ENCODE results near the gene CNTRL. TPM values are rescaled to one million over a fixed set of nuclear protein-coding genes. Genes with fewer than 3 reads are reported as not detected.

The CNTRL gene
- polyA plus RNA-seq, 1 of the 3 experiments (the other 2 are of a cell fraction), result 3.6 TPM

- 78% methylated on average over 6 of the region's 6 CpGs for WGBS (ENCODE audit: low lambda C conversion rate)
Measured at GRCh38 chr9:121050128-121050988, 24.4 kb upstream of the CNTRL start, which contains the start of gene C5. Gene C5, minus strand, starts transcription at chr9:121050275. Its CDS starts 29 bp downstream, at chr9:121050246.

More at GRCh38 chr9:121050128-121050988, 24.4 kb upstream of the CNTRL start, which contains the start of gene C5:
- no peak within 1 kb of the TSS for H3K4me2 ChIP-seq
- H3K4me3 ChIP-seq (ENCODE audit: low read depth in 2 of 2, low read length in 1 of 2), result no peak within 1 kb of the TSS
- POLR2A ChIA-PET, result interaction anchor here (0.7 kb wide), 1 partner anchor 22 kb away, joined by 4 read pairs; no protein-coding TSS in a partner anchor
- H3K9me3 ChIP-seq, result no peaks in the 10 kb centered on the region
- H3K9me2 ChIP-seq, result no peaks in the 10 kb centered on the region
- H2AFZ ChIP-seq (ENCODE audit: low read depth), result 0 out of 2 replicates have a peak within 1 kb of the TSS, but pooled peaks have one; percentile 5
- DNase-seq, result no peak
- no peak within 1 kb of the TSS; a peak in 1 of 4 replicates for H3K27ac ChIP-seq (ENCODE audit: low read depth in 2 of 2, low read length in 1 of 2)
- no peaks in the 10 kb centered on the region for H3F3A ChIP-seq (replicated peaks; ENCODE audit: insufficient read depth)
- H3K4me1 ChIP-seq (ENCODE audit: control insufficient read depth in 1 of 2, insufficient read depth in 2 of 2, low read depth in 1 of 2, low read length in 1 of 2), result peaks cover 5 to 6% of the 10 kb centered on the region in 2 experiments; a peak in 3 of 4 replicates
- H3K27me3 ChIP-seq (ENCODE audit: insufficient read depth), result no peaks in the 10 kb centered on the region
- H3K79me2 ChIP-seq (ENCODE audit: insufficient read depth), result no peaks in the 10 kb centered on the region
- no peaks in the 10 kb centered on the region for H4K20me1 ChIP-seq (ENCODE audit: insufficient read depth)
- CTCF ChIA-PET, result interaction anchor here (1.0 to 3.7 kb wide), 3 partner anchors 10 to 18 kb away, joined by 3 to 20 read pairs (median 4); no protein-coding TSS in a partner anchor
- no peak for TF ChIP-seq PBX3 (IDR thresholded peaks at IDR 0.05)
- no peak for TF ChIP-seq GATA2 (CRISPR knock-in tag; IDR thresholded peaks at IDR 0.05)
- TF ChIP-seq YY1 (IDR thresholded peaks at IDR 0.05; ENCODE audit: low read depth), result no peak
- TF ChIP-seq EZH2phosphoT487 (IDR thresholded peaks at IDR 0.05; ENCODE audit: borderline replicate concordance, low read depth), result no peak
- TF ChIP-seq TEAD4 (IDR thresholded peaks at IDR 0.05; ENCODE audit: borderline replicate concordance, insufficient read depth), result no peak
- TF ChIP-seq RAD21 (IDR thresholded peaks at IDR 0.05; ENCODE audit: low read length), result no peak
- no peak for TF ChIP-seq CHD2 (IDR thresholded peaks at IDR 0.05; ENCODE audit: low read length, partially characterized antibody)
- TF ChIP-seq RXRA (IDR thresholded peaks at IDR 0.05; ENCODE audit: borderline replicate concordance, low read depth), result no peak
- TF ChIP-seq MXI1 (IDR thresholded peaks at IDR 0.05; ENCODE audit: low read depth, low read length), result no peak
- no peak for TF ChIP-seq POLR2AphosphoS5 (IDR thresholded peaks at IDR 0.05; ENCODE audit: low read depth, low read length)
- TF ChIP-seq, protein P1, sequence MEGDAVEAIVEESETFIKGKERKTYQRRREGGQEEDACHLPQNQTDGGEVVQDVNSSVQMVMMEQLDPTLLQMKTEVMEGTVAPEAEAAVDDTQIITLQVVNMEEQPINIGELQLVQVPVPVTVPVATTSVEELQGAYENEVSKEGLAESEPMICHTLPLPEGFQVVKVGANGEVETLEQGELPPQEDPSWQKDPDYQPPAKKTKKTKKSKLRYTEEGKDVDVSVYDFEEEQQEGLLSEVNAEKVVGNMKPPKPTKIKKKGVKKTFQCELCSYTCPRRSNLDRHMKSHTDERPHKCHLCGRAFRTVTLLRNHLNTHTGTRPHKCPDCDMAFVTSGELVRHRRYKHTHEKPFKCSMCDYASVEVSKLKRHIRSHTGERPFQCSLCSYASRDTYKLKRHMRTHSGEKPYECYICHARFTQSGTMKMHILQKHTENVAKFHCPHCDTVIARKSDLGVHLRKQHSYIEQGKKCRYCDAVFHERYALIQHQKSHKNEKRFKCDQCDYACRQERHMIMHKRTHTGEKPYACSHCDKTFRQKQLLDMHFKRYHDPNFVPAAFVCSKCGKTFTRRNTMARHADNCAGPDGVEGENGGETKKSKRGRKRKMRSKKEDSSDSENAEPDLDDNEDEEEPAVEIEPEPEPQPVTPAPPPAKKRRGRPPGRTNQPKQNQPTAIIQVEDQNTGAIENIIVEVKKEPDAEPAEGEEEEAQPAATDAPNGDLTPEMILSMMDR (IDR thresholded peaks at IDR 0.05), result no peak
- TF ChIP-seq FOXJ3 (CRISPR knock-in tag; IDR thresholded peaks at IDR 0.05), result no peak
- TF ChIP-seq TAF1 (IDR thresholded peaks at IDR 0.05; ENCODE audit: borderline replicate concordance, low read depth, low read length), result no peak
- no peak for TF ChIP-seq GABPA (IDR thresholded peaks at IDR 0.05; ENCODE audit: low read depth)
- TF ChIP-seq ZBTB33 (IDR thresholded peaks at IDR 0.05; ENCODE audit: borderline replicate concordance, low read depth), result no peak
- TF ChIP-seq, protein P2, sequence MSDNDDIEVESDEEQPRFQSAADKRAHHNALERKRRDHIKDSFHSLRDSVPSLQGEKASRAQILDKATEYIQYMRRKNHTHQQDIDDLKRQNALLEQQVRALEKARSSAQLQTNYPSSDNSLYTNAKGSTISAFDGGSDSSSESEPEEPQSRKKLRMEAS (IDR thresholded peaks at IDR 0.05; ENCODE audit: low read depth), result no peak
- H3K9ac ChIP-seq, result no peak within 1 kb of the TSS
- peaks cover 0 to 6% of the 10 kb centered on the region in 2 experiments for H3K36me3 ChIP-seq (replicated peaks in 1 of 2; ENCODE audit: control insufficient read depth in 1 of 2, insufficient read depth in 2 of 2, low read length in 1 of 2)
